T-helper 22 cell (primary cell): ENCODE results near the gene FAM241B.
A peak's percentile ranks its signal among the peaks of the same experiment; 100 is the strongest.

ENCODE experiments used
- DNase-seq: peaks from one replicate; pipeline ENCODE4 v3.0.0-alpha.2; 2020; ENCODE audit warnings: low read depth

The FAM241B gene, protein sequence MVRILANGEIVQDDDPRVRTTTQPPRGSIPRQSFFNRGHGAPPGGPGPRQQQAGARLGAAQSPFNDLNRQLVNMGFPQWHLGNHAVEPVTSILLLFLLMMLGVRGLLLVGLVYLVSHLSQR

DNA sequence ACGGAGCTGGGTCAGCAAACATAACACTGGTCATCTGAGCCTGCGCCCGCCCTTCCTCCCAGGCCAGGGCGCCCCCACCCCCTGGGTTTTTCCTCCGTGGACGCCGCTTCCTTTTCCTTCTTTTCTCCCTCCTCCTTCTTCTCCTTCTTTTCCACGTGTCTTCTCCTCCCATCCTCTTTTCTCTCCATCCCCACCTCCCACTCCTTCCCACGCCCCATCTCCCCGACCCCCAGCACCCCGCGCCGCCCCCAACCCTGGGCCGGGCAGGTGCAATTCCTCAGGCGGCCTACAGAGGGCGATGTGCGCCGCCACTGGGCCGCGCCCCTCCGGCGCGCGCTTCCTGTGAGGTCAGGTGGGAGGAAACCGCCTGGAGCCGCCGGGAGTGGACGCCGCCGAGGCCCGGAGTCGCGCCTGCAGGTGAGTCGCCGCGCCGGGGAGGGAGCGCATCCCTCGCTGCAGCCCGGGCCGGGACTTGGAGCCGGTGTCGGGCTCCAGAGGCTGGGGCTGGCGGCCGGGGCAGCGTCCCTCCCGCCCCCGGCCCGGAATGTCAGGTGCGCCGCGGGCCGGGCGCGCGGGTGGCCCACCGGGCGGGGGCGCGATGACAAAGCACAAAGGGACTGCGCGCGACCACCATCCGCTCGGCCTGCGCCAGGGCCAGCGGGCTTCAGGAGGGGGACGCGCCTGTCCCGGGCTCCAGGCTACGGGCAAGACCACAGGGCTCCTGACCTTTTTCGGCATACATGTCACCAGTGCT lies at the start of gene FAM241B:
Gene FAM241B, plus strand, starts transcription at position 351 of the 754 bp plus-strand sequence. CDS start 1,497 bp downstream, outside the sequence.
- peak; percentile 62 for DNase-seq

DNA sequence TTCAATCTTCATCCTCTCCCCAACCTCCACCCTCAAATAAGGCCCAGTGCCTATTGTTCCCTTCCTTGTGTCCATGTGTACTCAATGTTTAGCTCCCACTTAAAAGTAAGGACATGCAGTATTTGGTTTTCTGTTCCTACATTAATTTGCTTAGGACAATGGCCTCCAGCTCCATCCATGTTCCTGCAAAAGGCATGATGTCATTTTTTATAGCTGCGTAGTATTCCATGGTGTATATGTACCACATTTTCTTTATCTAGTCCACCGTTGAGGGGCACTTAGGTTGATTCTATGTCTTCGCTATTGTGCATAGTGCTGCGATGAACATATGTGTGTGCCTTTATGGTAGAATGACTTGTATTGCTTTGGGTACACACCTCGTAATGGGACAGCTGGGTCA lies 49.6 kb upstream of the FAM241B start:
- no peak for DNase-seq

DNA sequence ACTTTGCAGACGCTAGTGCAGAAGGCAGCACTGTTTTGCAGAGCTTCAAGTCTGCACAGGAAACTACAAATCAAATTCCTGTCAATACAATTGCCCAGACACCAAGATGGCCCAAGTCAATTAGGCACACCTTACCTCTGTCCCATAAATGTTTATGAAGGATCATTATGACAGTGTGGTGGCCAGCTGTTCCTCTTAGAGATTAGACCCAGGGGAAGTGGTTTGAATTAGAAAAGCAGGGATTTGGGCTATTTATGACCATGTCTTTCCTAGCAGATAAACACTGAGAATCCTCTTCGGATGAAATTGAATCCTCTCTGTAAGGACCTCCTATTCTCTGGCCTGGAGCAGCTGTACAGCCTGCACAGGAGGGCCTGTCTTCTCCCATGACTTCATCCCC lies 46.9 kb upstream of the FAM241B start:
- DNase-seq: no peak

DNA sequence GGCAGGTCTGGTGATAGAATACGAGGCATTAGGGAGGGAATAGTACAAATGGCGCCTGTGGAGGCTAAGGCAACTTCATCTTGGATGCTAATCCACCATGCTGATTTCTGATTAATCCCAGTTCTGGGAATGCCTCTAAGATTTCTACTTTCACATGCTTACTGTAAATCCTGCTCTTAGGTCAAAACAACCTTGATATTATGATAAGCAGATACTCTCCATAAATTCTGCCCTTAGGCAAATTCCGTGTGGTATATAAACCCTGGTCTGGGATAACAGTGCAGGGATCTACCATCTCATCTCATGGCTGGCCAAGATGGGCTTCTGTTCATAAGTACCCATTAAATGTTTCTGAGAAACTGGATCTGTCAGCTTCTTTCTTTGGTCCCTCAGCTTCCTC lies 45.4 kb upstream of the FAM241B start:
- DNase-seq: no peak

DNA sequence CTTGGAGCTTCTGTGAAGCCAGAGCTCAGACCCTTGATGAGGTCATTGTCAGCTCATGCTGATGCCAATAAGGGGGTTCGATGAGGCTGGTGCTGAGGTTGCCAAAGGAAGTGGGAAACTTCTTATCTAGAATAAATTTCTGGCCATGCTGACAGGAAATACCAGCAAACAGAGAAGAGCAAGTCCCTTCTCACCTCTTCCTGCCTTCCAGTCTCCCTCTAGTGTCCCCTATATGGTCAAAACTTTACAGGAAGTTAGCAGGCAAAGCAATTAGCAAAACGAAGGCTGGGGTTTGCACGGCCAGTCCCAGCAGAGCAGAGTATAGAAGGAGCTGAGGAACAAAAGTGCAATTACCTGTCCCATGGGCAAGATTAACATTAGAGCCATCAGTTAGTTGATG lies 41.7 kb upstream of the FAM241B start:
- no peak for DNase-seq

DNA sequence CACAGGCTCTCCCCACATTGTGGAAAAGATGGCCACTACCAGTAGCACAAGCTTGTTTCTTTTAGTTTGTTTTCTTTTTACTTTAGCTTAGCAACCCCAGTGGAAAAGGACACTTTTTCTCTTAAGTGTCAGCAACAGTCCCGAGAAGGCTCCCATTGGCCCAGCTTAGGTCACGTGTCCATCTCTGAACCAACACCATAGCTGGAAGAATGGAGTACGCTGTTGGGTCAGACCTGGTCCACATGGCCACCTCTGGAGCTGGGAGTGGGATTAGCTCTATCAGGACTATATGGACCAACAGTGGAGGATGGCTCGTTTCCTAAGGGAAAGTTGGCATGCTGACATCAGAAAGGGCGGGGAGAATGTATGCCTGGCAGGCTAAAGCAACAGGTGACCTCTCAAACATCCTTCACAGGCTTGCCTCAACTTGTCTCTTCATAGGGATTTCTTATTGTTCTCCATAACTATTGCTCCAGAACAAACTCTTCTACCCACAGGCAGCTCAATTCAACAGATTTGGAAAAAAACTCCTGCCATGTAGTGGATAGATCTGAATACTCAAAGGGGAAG lies 29.2 kb upstream of the FAM241B start:
- no peak for DNase-seq

DNA sequence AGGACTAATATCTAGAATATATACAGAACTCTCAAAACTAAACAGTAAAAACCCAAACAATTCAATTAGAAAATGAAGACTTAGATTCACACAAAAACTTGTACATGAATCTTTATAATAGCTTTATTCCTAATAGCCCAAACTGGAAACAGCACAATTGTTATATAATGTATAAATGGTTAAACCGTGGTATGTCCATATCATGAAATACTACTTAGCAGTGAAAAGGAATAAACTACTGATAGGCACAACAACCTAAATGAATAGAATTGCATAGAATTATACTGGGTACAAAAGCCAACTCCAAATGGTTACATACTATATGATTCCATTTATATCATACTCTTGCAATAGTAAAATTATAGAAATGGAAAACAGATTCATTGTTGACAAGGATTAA lies 21.0 kb upstream of the FAM241B start:
- no peak for DNase-seq

DNA sequence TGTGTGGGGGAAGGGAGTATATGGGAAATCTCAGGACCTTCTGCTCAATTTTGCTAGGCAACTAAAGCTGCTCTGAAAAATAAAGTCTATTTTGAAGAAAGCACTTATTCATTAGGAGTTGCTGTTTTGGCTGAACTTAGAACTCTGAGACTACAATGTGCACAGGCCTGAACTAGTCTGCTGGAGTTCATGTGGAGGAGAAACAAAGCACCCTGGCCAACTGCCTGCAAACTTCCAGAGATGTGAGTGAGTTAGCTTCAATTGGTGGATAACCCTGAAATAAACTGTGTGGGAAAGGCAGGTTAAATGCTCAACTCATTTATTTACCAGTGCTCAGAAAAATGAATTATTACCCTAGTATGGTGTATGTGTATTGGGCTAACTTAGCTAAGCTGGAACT lies 17.3 kb upstream of the FAM241B start:
- DNase-seq: no peak

DNA sequence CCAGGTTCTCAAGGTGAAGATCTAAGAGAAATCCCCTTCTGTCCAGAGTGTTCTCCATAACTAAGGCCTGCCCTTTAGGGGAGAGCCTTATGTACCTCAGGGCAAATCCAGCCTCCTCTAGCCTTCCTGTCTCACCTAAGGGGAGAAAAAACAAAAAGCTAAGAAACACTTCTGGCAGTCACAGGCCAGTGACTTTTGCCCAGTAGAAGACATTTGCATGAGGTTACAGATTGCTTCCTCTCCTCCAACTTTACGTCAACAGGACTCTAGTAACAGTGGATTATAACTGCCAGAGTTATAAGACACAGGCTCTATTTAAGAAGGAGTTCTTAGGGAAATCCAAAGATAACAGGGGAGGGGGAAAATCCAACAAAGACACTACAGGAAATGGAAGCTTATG lies 15.9 kb upstream of the FAM241B start:
- no peak for DNase-seq

DNA sequence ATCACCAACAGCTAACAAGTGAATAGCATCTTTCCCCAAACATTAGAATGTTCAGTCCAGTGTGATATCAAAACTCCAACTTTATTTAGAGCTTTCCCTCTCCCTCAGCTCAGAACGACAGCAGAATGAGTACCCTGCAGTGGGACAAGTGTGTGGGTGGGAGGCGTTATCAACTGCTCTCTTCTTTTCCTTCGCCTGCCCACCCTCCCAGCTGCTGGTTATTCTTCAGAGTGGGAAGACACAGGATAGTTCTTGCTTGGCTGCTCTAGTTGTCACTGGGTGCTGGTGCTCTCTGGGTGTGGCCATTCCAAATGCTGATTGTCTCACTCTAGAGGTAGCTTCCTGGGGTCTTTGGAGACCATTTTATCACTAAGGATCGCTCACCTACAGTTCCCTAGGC lies 13.7 kb upstream of the FAM241B start:
- no peak for DNase-seq

DNA sequence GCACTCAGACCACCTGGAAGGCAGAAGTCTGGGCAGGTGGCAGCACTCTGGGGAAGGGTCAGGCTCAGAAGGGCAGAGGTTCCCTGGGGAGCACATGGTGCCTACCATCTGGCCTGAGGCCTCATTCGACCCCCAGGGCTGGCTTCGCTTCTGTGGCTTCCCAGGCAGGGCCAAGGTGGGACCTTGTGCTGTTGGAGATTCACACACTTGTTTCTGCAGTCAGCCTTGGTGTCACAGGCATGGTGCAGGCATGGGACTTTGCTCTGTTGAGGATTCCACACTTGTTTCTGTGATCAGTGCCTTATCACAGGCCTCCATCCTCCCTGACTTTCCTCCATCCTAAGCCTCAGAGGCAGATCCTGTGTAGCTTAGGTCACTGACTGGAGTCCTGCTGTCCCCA lies 11.3 kb upstream of the FAM241B start:
- DNase-seq: no peak

DNA sequence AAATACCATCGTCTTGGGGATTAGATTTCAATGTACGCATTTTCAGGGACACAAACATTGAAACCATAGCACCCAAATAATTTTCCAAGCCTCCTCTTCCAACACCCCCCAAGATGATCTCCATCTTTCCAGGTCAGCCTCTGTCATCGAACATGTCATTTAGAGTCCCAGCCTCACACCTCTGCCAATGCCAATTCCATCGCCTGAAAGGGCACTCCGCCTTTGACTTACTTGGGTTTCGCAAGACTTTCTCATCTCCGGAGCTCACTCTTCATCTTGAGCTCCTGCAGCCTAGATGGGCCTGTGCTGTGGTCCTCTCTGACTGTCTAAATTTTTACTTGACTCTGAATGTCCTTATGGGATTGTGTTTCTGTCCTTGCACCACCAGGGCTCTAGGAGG lies 10.4 kb upstream of the FAM241B start:
- DNase-seq: no peak

DNA sequence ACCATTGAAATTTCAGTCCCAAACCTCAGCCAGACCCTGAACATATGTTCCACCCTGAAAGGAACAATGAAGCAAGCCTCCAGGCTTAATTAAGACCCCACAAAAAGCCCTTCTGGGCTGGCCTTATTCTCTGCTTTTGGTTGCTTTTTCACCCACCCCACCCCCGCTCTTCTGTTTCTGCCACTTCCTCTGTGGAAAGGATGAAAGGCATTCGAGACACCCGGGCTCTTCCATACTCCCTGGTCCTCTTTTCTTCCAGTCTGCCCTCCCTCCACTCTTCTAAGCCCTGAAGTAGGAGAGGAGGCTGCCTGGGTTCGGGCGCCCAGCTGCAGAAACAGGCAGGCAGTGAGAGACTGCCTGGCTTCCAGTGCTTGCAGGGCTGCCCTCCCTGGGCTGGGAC lies 9.4 kb upstream of the FAM241B start:
- no peak for DNase-seq

DNA sequence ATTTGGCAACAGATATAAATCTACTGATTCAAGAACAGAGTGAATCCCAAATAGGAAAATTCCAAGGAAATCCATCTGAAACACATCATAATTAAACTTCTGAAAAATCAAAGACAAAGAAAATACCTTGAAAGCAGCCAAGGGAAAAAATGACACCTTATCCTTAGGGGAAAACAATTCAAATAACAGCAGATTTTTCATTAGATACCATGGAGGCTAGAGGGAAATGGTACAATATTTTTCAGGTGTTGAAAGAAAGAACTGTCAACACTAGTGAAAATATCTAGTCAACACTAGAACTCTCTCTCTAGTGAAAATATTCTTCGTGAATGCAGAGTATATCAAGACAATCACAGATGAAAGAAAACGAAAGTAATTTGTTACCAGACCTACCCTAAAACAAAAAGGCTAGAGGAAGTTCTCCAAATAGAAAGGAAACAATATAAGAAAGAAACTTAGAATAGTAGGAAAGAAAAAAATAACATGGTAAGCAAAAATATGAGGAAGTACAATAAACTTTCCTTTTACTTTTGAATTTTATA lies 5.7 kb upstream of the FAM241B start:
- no peak for DNase-seq

DNA sequence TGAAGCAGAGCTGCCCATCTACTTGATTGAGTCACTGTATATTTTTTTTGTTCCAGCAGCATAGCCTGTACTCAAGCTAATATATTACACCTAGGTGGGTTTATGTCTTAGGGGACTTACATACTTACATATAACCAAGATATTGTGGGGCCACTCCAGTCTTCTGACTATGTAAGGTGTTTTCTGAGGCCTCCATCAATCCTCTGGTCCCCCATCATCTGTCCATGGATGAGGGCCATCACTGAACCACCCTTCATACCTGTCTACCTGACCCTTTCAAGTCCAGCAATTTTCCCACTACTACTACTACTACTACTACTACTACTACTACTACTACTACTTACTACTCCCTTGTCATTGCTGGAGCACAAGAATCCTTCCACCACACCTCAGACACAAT lies 3.2 kb upstream of the FAM241B start:
- DNase-seq: no peak

DNA sequence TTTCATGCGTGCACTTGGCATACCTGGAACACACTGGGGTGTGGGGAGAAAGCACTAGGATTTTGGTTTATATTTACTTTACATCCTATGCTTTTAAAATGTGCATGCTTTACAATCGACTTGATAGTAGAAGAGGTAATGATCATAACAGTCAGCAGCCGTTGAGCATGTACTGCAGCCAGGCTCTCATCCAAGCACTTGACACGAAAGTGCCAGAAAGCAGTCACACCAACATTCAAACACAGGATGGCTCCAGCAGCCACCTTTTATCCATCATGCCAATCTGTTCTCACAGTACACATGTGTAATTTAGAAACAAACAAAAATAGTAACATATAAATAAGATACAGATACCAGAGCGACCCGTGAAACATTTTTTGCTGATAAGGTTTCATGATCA lies 1.2 kb upstream of the FAM241B start:
- no peak for DNase-seq

DNA sequence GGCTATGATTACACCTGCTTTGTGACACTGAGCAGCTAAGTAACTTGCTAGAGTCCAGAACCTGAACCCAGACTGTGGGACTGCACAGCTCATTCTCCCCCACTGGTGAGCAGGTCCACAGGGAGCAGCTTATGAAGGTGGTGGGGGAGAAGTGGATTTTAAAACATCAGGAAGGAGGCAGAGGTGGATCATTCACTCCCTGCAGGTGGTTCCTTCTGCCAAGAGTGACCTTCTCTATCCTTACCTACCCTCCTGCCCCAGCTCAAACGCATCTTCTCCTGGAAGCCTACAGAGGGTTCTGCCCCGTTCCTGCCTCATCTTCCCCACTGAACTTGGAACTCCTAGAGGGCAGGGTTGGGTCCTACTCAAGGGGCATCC lies 539 bp upstream of the FAM241B start:
- DNase-seq: no peak

DNA sequence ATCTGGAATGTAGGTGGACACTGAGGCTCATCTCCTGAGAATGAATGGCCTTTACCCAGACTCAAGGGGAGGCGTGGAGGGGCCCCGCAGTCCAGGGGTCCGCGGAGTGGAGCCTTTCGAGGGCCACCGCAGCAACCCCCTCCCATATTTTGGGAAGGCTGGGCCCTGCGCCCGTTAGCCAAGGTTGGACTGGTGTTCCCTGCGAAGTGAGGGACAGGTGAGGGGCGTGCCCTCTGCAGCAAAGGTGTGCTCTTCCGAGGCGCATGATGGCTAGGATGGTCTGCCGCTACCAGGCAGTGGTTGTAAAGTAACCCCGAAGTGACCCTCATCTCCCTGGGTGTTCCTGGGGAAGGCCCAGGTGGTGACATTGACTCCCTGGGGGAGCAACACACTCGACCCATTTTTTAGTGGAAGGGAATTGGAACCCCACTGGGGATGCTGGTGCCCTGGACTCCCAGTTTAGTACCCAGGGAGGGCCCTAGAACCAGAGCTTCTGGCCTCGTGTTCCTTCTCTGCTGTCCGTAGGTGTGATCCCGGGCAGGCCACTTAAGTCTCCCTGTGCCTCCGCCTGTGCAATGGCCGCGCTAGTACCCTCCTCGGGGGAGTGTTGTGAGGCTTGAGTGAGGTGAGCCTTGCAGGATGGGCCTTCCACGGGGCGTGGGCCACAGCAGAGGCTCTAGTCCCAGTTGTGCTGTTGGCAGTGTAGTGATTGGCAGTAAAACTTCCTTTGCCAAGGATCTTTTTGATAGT lies 779 bp downstream of the FAM241B start:
- DNase-seq: no peak

DNA sequence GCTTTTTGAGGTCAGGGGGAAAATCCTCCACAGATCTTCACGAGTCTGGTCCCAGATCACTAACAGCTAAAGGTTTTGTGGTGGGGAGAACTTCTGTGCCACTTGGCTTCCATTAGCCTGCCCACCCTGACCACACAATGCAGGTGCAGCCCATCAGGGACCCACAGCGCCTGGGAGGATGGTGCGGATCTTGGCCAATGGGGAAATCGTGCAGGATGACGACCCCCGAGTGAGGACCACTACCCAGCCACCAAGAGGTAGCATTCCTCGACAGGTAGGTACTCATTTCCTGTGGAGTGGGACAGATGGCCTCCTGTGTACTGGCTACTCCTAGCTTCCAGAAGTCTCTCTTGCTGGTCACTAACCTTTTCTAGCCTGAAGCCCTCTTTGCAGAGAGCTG lies 1.5 kb downstream of the FAM241B start:
- DNase-seq: no peak

DNA sequence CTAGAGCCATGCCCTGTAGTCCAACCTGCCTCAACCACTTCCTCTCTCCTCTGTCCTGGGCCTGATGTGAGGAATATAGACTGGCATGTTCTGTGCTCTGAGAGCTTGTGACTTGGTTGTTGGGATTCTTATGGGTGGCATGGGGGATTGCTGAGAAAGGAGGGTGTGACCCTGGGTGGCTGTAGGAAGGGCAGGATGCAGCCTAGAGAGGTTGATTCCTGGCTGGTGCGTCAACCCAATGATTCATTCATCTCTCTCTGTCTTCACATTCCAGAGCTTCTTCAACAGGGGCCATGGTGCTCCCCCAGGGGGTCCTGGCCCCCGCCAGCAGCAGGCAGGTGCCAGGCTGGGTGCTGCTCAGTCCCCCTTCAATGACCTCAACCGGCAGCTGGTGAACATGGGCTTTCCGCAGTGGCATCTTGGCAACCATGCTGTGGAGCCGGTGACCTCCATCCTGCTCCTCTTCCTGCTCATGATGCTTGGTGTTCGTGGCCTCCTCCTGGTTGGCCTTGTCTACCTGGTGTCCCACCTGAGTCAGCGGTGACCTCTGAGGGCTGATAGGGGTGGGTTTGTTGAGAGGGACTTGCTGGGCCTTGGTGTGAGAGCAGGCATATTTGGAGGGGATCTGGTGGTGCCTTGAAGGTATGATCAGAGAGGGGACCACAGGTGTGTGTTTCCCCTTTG lies 2.6 kb downstream of the FAM241B start:
- no peak for DNase-seq

DNA sequence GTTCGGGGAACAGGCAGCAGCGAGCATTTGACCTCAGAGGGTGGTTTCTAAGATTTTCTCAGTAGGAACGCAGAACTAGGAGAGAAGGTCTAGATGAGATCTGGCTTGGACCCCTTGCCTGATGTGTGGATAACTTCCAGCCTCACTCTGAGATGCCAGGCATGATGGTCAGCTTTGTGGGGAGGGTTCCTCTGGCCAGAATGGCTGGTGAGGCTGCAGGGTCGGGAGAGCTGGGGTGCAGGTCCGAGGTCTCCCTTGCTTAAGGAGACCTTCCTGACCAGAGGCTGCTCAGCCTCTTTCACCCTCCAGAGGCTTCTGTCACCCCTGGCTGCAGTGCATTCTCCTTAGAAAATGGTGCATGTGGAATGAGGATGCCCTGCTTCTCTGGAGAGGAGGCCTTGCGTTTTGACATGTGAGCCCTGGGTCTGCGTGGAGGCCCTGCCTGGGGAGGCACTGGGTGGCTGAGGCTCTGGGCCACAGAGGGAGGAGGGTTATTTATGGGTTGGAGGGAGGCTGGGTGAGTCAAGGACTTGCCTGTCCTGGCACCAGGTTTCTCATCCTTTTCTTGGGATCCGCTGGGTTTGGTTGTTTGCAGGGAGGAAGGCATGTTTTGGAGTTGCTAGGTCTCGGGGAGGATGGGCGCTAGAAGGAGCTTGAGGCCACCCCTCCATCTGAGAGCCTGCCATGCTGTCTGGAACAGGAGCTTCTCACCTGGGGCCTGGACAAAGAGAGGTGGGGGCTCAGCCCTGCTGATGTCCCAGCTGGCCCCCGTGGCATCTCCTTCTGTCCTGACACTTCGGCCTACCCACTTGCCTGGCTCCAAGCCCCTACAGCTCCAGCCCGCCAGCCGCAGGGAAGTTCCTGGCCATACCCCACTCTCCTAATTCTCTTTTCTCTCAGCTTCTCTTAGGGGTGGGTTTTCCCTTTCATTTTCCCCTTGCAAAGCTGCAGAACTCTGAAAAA lies 3.9 kb downstream of the FAM241B start:
- no peak for DNase-seq
